GM19467 (cell line): Measurements from ENCODE around the gene IFITM1.
"Not testable (repeated sequence)": the region's sequence is repeated elsewhere in the genome, so short reads cannot be mapped to it uniquely, and the experiment has no call there.

Experiments
- ATAC-seq: cut with Tn5 transposase; IDR thresholded peaks from one replicate; pipeline ENCODE4 v1.9.1; 2021; ENCODE audit warnings: mild to moderate bottlenecking, moderate library complexity; ENCODE audit not compliant: unreplicated experiment

The IFITM1 gene

GRCh38 chr11:293852-294661, 19.8 kb upstream of the IFITM1 start:
- no peak for ATAC-seq

GRCh38 chr11:294780-295179, 19.1 kb upstream of the IFITM1 start:
- ATAC-seq, result no peak

- no peak for ATAC-seq
Measured at GRCh38 chr11:295351-296170, 18.3 kb upstream of the IFITM1 start.

- ATAC-seq, result no peak
Measured at GRCh38 chr11:296171-297050, 17.4 kb upstream of the IFITM1 start.

- ATAC-seq, result no peak
Measured at GRCh38 chr11:297051-297585, 16.7 kb upstream of the IFITM1 start.

- ATAC-seq, result no peak
Measured at GRCh38 chr11:297586-298405, 16.0 kb upstream of the IFITM1 start.

GRCh38 chr11:298406-299065, 15.3 kb upstream of the IFITM1 start:
- no peak for ATAC-seq

GRCh38 chr11:299081-299891, 14.6 kb upstream of the IFITM1 start, which contains the start of gene IFITM5:
TSS of gene IFITM5 (minus strand) at chr11:299526. CDS start at chr11:299490, 36 bp downstream.
- ATAC-seq, result no peak

- no peak for ATAC-seq
Measured at GRCh38 chr11:299951-300735, 13.7 kb upstream of the IFITM1 start.

GRCh38 chr11:303363-303762, 10.5 kb upstream of the IFITM1 start:
- ATAC-seq, result no peak

- no peak for ATAC-seq
Measured at GRCh38 chr11:304061-304506, 9.8 kb upstream of the IFITM1 start.

- ATAC-seq, result no peak
Measured at GRCh38 chr11:304915-305843, 8.7 kb upstream of the IFITM1 start.

- no peak for ATAC-seq
Measured at GRCh38 chr11:305844-306211, 8.0 kb upstream of the IFITM1 start.

- ATAC-seq, result no peak
Measured at GRCh38 chr11:306645-307371, 7.0 kb upstream of the IFITM1 start.

- not testable (repeated sequence) for ATAC-seq
Measured at GRCh38 chr11:307766-308708, 5.8 kb upstream of the IFITM1 start, which contains the start of gene IFITM2. TSS of gene IFITM2 (plus strand) at chr11:307816. CDS start at chr11:308193, 377 bp downstream.
